ENCODE results near the gene PRKAG2. TPM values are rescaled to one million over a fixed set of nuclear protein-coding genes. Genes with fewer than 3 reads are reported as not detected.

Gene PRKAG2
- total RNA-seq, 1 donor from 2014 or later, result 22.6 TPM

GRCh38 chr7:151806204-151806603, 70.7 kb downstream of the PRKAG2 start:
- DNase-seq (ENCODE audit: low read depth), result no peak

GRCh38 chr7:151805191-151805590, 71.7 kb downstream of the PRKAG2 start:
- peak; percentile 40 for DNase-seq (ENCODE audit: low read depth)

GRCh38 chr7:151804756-151805155, 72.2 kb downstream of the PRKAG2 start:
- DNase-seq (ENCODE audit: low read depth), result no peak

- DNase-seq (ENCODE audit: low read depth), result no peak
These were observed 73.1 kb downstream of the PRKAG2 start for GRCh38 chr7:151803841-151804240.

- no peak for DNase-seq (ENCODE audit: low read depth)
These were observed 74.5 kb downstream of the PRKAG2 start for GRCh38 chr7:151802469-151802846.

- no peak for DNase-seq (ENCODE audit: low read depth)
These were observed 75.0 kb downstream of the PRKAG2 start for GRCh38 chr7:151801782-151802468.

- DNase-seq (ENCODE audit: low read depth), result no peak
These were observed 75.6 kb downstream of the PRKAG2 start for GRCh38 chr7:151801291-151801690.

- no peak for DNase-seq (ENCODE audit: low read depth)
These were observed 76.1 kb downstream of the PRKAG2 start for GRCh38 chr7:151800861-151801260.

GRCh38 chr7:151800391-151800790, 76.5 kb downstream of the PRKAG2 start:
- no peak for DNase-seq (ENCODE audit: low read depth)

GRCh38 chr7:151799506-151799905, 77.4 kb downstream of the PRKAG2 start:
- no peak for DNase-seq (ENCODE audit: low read depth)

GRCh38 chr7:151798851-151799448, 78.0 kb downstream of the PRKAG2 start:
- peak; percentile 45 for DNase-seq (ENCODE audit: low read depth)

- DNase-seq (ENCODE audit: low read depth), result peak; percentile 79
These were observed 79.1 kb downstream of the PRKAG2 start for GRCh38 chr7:151797667-151798307.

GRCh38 chr7:151796871-151797537, 79.9 kb downstream of the PRKAG2 start:
- DNase-seq (ENCODE audit: low read depth), result peak; percentile 86

GRCh38 chr7:151796091-151796870, 80.6 kb downstream of the PRKAG2 start:
- DNase-seq (ENCODE audit: low read depth), result peak; percentile 89

GRCh38 chr7:151795168-151795811, 81.6 kb downstream of the PRKAG2 start:
- DNase-seq (ENCODE audit: low read depth), result no peak

GRCh38 chr7:151794508-151795167, 82.3 kb downstream of the PRKAG2 start:
- DNase-seq (ENCODE audit: low read depth), result peak; percentile 90

- no peak for DNase-seq (ENCODE audit: low read depth)
These were observed 82.9 kb downstream of the PRKAG2 start for GRCh38 chr7:151793991-151794507.

GRCh38 chr7:151793531-151793951, 83.4 kb downstream of the PRKAG2 start:
- DNase-seq (ENCODE audit: low read depth), result peak; percentile 41

- no peak for DNase-seq (ENCODE audit: low read depth)
These were observed 84.3 kb downstream of the PRKAG2 start for GRCh38 chr7:151792636-151793035.

- no peak for DNase-seq (ENCODE audit: low read depth)
These were observed 84.8 kb downstream of the PRKAG2 start for GRCh38 chr7:151792086-151792485.

All from myocyte (in vitro differentiated cells).